Colonic mucosa (tissue), 4 donors: ENCODE measurements around the gene NFASC. TPM values are rescaled to one million over a fixed set of nuclear protein-coding genes. Genes with fewer than 3 reads are reported as not detected.
A peak's percentile ranks its signal among the peaks of the same experiment; 100 is the strongest.

Source experiments
- DNase-seq: peaks from one replicate; pipeline ENCODE4 v3.0.0-alpha.2; 2020
- H3K27ac ChIP-seq: fragments of 200-600 bp; one replicate; pipeline ENCODE4 v1.8.0; 2021
- H3K27me3 ChIP-seq: fragments of 200-600 bp; one replicate; pipeline ENCODE4 v1.8.0; 2021
- H3K36me3 ChIP-seq: fragments of 200-600 bp; one replicate; pipeline ENCODE4 v1.8.0; 2021
- H3K4me1 ChIP-seq: fragments of 200-600 bp; one replicate; pipeline ENCODE4 v1.8.0; 2021; ENCODE audit warnings: mild to moderate bottlenecking
- H3K4me3 ChIP-seq: fragments of 200-600 bp; one replicate; pipeline ENCODE4 v1.8.0; 2021
- H3K9ac ChIP-seq, 2 donors: one replicate each; pipeline ENCODE4 v1.7.0; 2013; ENCODE audit warnings: control low read depth in 2 of 2, low read depth in 2 of 2, low read length in 2 of 2
- H3K9me3 ChIP-seq: fragments of 200-600 bp; one replicate; pipeline ENCODE4 v1.8.0; 2021
- CTCF ChIP-seq: fragments of 200-600 bp; IDR thresholded peaks from one replicate; pipeline ENCODE4 v1.8.0; 2022; ENCODE audit warnings: antibody characterized with exemption, mild to moderate bottlenecking
- intact Hi-C: fragments of 100-400 bp; cut with DNase I; formaldehyde crosslinking; loops from one replicate; pipeline ENCODE4 v1.14.1; 2022
- total RNA-seq, 2 donors: library from RNA; stranded (reverse); fragmentation: NEBNext Ultra II Directional in 1 of 2; extraction: Animal tissue kit (Norgen Biotek cat#: 25700) in 1 of 2; gene quantifications; one replicate each; pipeline ENCODE4 v1.2.1, GENCODE V29; 2021
- donor health status: healthy.
- donor health status: DM: no; HTN: no; CAD: no.
- donor health status: DM: no; HTN: no; CAD: no.

The NFASC gene
- total RNA-seq, 2 donors from 2014 or later = 12.1 to 13.9 TPM

DNA sequence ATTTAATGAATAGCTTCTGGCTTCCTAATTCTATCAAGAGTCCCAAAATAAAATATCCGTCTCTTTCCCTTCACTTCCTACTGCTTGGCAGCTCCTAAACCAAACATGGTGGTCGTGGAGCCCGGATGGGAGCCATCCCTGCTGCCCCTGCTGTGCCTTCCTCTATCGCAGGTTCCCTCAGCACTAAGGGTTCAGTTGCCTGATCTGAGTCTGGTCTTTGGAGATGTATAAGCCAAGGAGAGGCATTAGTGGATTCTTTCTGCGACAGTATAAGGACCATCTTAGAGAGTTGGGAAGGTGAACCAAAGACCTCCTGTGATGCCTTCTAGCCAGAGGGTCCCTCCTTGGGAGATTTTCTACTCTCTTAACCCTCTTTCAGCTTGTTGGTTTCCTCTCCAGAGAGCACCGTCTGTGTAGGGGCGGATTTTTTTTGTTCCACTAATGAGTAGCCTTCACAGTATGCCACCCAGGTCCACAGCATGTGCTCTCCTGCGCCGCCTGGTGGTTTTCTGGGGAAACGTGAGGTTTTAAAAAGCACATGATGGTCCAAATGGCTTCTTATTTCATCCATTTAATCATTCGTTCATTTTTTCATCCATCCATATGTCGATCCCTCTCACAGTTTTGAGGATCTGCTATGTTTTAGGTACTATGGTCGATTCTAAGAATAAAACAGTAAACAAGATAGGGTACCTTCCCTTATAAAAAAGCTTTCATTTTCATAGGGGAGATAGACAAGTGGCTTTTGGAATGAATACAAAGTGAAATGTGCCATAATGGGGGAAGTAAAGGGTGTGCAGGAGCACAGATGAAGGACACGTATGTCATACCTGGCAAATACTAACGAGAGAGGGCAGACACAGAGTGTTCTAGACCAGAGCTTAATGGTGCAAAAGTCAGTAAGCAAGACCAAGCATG lies 71.0 kb downstream of the NFASC start:
- Histone ChIP-seq H3K4me1 (no peaks in the 10 kb centered on the region), H3K36me3 (no peaks in the 10 kb centered on the region), H3K27ac (no peak overlapping the region), H3K9ac (no peak overlapping the region), H3K9me3 (no peaks in the 10 kb centered on the region), H3K4me3 (no peak overlapping the region), H3K27me3 (no peaks in the 10 kb centered on the region)
- TF ChIP-seq CTCF = peak; percentile 91
- intact Hi-C loops = loop anchor here (2.0 to 10.0 kb wide), 3 partner anchors 114 to 377 kb away; no protein-coding TSS in a partner anchor
- peak; percentile 76 for DNase-seq

DNA sequence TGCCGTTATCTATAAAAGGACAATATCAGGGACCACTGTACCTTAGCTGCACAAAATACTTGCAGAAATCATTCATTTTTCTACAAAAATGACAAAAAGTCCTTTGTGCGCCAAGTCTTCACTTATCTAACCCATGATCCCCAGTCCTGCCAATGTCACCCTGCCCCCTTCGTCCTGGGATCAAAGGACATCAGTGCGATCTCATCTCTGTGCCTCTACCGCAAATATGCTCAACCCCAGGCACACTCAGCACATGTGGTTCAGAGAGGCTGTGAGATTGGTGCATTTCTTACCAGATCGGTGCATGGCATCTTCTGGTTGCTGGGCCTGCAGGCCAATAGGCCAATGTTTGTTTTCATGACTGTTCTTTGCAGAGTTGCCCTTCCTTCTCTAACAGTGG lies 72.8 kb downstream of the NFASC start:
- Histone ChIP-seq H3K27ac (no peak overlapping the region), H3K27me3 (no peaks in the 10 kb centered on the region), H3K9ac (no peak overlapping the region), H3K4me3 (no peak overlapping the region), H3K4me1 (no peaks in the 10 kb centered on the region), H3K36me3 (no peaks in the 10 kb centered on the region), H3K9me3 (no peaks in the 10 kb centered on the region)
- no peak for DNase-seq
- intact Hi-C loops = loop anchor here (2.0 to 10.0 kb wide), 3 partner anchors 116 to 379 kb away; no protein-coding TSS in a partner anchor
- TF ChIP-seq CTCF = no peak

GRCh38 chr1:204944662-204945061 lies 74.0 kb downstream of the NFASC start:
- no peak overlapping the region for H3K27ac ChIP-seq
- no peaks in the 10 kb centered on the region for H3K4me1 ChIP-seq
- DNase-seq = no peak
- no peak for TF ChIP-seq CTCF
- intact Hi-C loops = loop anchor here (5.0 to 10.0 kb wide), 2 partner anchors 117 to 380 kb away; no protein-coding TSS in a partner anchor
- H3K9ac ChIP-seq = no peak overlapping the region
- H3K36me3 ChIP-seq = no peaks in the 10 kb centered on the region
- H3K27me3 ChIP-seq = no peaks in the 10 kb centered on the region
- no peaks in the 10 kb centered on the region for H3K9me3 ChIP-seq
- no peak overlapping the region for H3K4me3 ChIP-seq

DNA sequence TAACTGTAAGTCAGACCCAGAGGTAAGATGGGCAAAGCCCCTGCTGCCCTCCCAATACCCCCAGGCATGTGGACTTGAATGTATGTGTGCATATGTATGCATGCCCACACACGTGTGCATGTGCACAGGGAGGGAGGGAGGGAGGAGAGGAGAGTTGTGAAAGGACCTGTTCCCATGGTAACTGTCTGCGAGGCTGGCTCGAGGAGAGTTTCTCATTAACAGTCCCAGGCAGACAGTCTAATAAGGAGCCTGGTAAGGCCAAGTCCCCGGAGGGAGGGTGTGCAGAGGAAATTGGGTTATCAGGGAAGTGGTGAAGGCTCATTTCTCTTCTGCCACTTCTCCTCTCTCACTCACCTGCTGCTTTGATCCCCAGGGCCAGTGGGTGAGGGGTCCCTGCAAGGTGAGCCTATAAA lies 74.9 kb downstream of the NFASC start:
- no peaks in the 10 kb centered on the region for H3K27me3 ChIP-seq
- intact Hi-C loops = loop anchor here (10.0 kb wide), 1 partner anchor 381 kb away; no protein-coding TSS in a partner anchor
- H3K36me3 ChIP-seq = no peaks in the 10 kb centered on the region
- H3K4me1 ChIP-seq = no peaks in the 10 kb centered on the region
- H3K4me3 ChIP-seq = no peak overlapping the region
- no peaks in the 10 kb centered on the region for H3K9me3 ChIP-seq
- no peak overlapping the region for H3K27ac ChIP-seq
- H3K9ac ChIP-seq = no peak overlapping the region
- no peak for DNase-seq
- TF ChIP-seq CTCF = no peak

GRCh38 chr1:204946640-204947039 lies 76.0 kb downstream of the NFASC start:
- intact Hi-C loops = loop anchor here (10.0 kb wide), 1 partner anchor 382 kb away; no protein-coding TSS in a partner anchor

More at GRCh38 chr1:204946640-204947039, 76.0 kb downstream of the NFASC start:
- no peak overlapping the region for H3K9ac ChIP-seq
- H3K27ac ChIP-seq = no peak overlapping the region
- no peaks in the 10 kb centered on the region for H3K27me3 ChIP-seq
- no peaks in the 10 kb centered on the region for H3K4me1 ChIP-seq
- no peaks in the 10 kb centered on the region for H3K36me3 ChIP-seq
- no peak overlapping the region for H3K4me3 ChIP-seq
- H3K9me3 ChIP-seq = no peaks in the 10 kb centered on the region
- TF ChIP-seq CTCF = no peak
- DNase-seq = no peak
